GM18873 (cell line): ENCODE results near the gene CBY2.
A peak's percentile ranks its signal among the peaks of the same experiment; 100 is the strongest.

ENCODE experiments used
- ATAC-seq: cut with Tn5 transposase; IDR thresholded peaks from one replicate; pipeline ENCODE4 v1.9.1; 2021; ENCODE audit warnings: mild to moderate bottlenecking, moderate library complexity, moderate number of reproducible peaks; ENCODE audit not compliant: unreplicated experiment, low FRiP score

Gene CBY2

DNA sequence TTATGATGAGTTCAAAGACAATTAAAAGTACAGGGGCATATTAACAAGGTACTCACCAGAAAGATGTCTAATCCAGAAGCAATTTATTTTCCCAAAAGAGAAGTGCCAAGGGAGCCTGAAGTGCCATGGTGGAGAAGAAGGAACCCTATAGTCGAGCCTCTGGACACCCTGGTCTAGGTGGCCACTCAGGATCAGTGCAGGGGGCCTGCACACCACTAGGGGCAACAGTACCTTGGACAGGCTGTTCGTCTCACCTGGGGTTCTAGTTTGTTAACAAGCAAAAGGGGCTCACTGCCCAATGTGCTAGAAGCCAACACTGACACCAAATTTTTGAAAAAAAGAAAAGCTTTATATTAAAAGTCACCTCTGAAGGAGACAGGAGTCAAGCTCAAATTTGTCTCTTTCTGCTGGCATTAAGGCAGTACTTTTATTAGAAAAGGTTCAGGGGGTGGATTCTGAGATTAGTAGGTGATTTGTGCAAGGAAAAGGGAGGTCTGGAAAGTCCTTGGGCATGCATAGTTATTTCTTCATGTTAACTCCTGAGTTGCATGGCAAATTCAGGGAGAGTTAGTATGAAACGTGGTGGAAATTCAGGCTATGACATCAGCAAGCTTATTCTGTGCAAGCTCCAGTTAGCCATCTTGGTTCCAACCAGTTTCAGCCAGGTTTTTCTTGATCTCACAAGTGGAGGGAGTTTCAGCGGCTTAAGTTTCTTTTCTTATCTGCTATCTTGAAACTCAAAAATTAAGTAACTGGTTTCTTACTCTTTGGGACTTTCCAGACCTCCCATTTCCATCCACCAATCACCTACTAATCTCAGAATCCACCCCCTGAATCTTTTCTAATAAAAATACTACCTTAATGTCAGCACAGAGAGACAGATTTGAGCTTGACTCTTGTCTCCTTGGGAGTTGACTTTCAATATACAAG is 884 bp upstream of the CBY2 start:
- ATAC-seq = peak; percentile 70

DNA sequence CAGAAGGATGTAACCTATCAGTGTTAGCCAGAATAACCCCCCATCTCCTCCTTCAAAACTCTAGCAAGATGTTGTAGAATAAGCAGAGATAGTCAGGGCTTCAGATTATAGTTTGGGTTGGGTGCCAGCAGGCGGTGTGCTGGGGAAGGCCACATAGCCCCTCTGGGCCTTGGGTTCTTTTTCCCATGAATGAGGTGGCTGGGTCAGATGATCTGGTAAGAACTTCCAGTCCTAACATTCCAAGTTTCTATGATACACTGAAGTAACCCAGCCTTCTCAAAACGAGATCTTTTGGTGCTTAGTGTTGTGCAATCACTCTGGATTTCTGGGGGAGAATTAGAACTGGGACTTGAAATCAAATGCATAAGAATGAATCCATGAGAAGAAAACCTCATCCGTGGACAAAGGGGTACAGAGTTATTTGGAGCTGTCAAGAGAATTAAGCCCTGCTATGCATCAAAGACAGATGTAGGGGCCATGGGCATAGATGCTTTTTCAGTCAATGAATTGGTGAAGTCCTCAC is 810 bp downstream of the CBY2 start:
- ATAC-seq = no peak

DNA sequence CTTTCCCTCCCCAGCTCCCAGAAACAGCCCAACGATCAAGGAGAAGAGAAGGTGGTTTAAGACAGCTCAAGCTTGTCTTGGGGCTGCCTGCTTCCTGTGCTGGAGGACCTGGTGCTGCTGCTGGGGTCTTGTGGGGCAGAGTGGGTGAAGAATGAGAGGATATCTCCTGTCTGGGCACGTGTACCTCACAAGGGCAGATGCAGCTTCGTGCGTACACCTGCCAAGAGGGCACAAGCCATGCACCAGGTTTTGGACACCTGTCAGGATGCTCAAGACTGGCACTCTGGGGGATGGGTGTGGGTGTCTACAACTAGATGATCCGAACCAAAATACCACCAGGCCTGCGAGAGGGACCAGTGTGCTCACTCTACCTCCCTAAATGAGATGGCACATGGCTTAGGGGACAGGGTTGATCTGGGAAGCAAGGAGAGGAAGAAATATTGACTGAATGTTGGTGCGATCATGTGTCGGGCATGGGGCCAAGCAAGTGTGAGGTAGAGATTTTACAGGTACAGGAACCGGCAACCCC is 2.2 kb downstream of the CBY2 start:
- no peak for ATAC-seq

DNA sequence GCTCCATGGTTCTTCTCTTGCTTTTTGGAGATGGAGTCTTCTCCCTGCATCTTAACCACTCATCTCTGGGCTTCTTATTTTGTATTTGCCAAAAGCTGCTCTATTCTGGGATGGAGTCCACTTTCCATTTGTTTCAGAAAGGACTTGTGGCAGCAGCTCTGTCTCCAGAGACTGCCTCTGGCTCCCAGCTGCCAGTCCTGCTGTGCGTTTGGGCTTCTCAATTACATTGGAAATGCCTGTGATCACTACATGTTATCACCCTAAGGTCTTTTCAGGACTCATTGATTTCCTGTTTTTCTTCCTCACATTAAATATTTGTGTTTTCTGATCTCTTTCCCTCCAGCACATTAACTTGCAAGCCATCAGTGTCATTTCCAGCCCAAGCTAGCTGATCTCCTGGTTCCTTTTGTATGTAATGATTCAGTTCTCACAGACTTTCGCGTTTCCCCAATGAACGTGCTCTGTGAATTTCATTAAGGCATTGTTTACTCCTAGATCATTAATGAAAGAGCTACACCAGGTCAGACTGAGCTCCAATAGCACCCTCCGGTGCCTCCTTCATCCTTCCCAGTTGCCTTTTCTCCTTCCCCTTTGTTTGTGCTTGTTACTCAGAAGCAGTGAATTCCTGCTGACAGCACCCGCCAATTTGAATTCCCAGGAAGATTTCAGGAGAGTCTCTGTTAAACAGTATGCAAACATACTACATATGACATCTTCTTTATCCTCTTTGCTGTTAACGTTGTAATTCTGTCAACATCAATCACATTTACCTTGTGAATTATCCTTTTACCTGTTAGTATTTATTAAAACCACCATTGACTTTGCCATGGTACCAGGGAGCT is 3.0 kb downstream of the CBY2 start:
- ATAC-seq = no peak

DNA sequence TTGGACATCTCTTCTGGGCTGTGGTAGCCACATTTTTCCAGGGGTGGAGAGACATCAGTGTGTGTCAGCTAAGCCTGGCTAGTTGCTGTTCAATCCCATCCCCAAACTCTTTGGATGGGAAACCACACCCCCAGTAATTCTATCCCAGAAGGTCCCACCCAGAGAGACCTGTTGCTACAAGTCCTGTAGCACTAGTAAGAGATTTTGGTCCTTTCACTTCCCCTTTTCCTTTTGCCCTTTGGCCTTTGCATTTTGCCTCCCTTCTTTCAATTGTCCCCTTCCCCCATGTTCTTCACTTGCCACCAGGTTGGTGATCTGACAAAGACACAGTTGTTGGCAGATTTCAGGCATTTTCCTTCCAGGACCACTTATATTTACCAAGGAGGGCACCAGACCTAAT is 3.8 kb downstream of the CBY2 start:
- ATAC-seq = no peak

DNA sequence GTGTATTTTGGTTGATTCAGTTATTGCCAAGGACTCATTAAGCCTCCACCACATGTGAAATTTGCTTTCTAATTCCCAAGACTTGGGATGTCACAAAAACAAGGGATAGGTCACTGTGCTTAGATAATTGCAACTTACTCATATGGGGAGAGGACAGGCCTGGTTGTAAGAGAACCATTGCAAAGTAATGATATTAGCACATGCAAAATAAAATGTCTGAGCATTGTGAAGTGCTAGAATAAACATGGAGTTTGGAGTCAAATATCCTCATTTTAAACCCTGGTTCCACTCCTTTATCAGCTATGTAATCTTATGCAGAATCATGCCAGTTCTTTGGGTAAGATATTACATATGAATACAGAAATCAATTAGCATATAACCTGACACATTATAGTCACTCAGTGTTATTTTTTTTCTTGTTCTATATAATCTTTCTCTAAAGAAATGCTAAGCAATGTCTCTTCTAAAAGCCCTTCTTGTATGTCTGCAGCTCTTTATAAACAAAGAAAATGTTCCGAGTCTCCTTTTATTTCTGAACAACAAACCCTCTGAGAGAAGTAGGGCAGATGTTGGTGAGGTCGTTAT is 5.5 kb downstream of the CBY2 start:
- ATAC-seq = no peak

DNA sequence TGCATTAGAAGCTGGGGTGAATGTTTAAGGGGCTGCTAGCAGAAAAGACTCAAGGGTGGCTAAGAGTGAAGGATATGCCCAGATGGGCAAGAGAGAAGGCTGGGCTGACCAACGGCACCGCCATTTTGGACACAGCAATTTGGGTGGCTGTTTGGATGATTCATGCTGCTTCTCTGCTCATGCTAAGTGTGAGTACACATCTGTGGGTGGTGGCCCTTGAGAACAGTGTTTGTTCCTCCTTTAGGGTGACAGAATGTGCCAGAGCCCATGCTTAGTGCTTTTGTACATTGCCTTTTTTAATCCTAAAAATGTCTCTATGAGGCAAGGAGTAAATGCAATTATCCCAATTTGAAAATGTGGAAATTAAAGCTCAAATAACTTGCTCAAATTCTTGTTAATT is 9.8 kb downstream of the CBY2 start:
- ATAC-seq = no peak

DNA sequence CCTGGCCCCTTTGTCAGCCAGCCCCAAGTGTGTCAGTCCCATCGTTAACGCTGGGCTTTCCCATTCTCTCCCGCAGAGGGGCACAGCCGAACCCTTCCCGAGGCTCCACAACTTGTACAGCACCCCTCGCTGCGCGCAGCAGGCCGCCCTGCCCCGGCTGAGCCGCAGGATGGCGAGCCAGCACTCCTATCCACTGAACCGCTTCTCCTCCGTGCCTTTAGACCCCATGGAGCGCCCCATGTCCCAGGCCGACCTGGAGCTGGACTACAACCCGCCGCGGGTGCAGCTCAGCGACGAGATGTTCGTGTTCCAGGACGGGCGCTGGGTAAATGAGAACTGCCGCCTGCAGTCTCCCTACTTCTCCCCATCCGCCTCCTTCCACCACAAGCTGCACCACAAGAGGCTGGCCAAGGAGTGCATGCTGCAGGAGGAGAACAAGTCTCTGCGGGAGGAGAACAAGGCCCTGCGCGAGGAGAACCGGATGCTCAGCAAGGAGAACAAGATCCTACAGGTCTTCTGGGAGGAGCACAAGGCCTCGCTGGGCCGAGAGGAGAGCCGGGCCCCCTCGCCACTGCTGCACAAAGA is 11.1 kb downstream of the CBY2 start:
- ATAC-seq = no peak

DNA sequence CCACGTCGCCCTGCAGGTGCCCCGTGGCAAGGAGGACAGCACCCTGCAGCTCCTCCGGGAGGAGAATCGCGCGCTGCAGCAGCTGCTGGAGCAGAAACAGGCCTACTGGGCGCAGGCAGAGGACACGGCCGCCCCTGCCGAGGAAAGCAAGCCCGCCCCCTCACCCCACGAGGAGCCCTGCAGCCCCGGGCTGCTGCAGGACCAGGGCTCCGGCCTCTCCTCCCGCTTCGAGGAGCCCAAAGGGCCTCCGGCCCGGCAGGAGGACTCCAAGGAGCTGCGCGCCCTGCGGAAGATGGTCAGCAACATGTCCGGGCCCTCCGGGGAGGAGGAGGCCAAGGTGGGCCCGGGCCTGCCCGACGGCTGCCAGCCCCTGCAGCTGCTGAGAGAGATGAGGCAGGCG is 11.6 kb downstream of the CBY2 start:
- no peak for ATAC-seq

DNA sequence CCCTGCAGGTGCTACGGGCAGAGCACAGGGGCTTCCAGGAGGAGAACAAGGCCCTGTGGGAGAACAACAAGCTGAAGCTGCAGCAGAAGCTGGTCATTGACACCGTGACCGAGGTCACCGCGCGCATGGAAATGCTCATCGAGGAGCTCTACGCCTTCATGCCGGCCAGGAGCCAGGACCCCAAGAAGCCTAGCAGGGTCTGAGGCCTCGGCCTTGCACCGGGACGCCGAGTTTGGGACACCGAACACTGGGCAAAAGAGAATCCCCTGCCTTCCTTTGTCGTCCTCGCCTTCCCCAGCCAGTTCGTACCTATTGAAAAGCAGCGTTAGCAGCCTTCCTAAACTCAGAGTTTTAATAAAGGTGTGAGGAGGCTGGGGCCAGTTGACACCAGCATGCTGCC is 12.1 kb downstream of the CBY2 start:
- no peak for ATAC-seq

DNA sequence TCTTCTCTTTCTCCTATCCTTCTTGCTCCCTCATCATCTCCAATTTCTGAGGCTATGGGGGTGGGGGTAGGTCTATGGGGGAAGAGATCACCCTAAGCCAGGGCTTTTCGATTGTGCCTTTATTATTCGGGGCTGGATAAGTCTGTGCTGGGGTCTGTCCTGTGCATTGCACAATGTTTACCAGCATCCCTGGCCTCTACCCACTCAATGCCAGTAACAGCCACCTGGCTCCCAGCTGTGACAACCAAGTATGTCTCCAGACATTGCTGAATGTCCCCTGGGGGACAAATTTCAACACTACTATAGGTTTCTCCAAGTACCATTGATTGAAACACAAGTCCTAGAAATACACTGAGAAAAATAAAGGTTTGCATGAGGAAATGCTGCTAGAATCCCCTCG is 13.2 kb downstream of the CBY2 start:
- no peak for ATAC-seq

DNA sequence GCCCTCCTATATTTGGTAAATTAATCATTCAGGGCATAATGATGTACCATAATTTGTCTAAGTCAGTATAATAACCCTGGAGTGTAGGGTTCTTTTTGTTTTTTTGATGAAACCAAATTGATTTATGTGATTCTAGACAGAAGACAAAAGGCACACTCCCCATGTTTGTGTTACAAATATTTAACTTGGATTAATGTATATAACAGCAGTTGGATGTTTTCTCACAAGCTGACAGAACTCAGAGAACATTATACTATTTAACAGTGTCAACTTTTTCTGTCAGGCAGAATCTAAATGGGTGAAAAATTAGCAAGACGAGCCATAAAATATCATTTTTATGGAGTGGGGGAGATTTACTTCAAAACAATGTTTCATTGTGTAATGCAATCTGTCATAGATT is 15.2 kb downstream of the CBY2 start:
- ATAC-seq = no peak

DNA sequence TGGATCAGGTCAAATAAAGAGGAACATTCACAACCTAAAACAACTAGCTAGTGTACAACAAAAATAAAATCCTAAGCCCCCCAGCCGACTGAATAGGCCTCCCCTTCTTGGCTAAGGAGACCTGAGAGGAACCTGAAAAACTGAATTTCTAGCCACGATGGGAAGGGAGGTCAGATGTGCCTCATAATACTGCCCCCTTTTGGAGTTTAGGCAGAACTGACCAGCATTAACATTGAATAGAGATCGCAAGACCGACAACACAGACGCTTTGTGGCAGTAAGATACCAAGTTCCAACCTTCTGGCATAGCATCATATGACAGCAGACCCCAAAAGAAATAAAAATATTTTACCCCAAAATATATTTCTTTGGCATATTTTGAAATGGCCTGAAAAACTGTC is 15.9 kb downstream of the CBY2 start:
- no peak for ATAC-seq

DNA sequence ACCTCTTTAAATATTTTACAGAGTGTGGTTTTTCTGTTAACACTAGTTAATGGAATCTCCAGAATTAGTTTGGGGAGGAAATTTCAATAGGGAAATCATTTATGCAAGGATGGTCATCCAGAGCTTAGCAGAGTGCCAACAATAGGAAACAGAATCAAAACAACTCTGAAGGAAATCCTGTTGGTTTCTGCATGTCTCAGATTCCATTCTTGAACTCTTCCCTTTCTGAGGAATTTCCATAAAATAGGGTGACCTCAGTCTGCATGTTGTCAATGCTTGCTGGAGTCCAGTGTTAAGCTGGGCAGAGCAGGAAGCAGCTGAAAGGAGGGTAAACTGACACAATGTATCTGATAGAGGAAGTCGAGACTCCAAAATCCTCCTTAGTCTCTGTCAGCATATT is 16.9 kb downstream of the CBY2 start:
- no peak for ATAC-seq

DNA sequence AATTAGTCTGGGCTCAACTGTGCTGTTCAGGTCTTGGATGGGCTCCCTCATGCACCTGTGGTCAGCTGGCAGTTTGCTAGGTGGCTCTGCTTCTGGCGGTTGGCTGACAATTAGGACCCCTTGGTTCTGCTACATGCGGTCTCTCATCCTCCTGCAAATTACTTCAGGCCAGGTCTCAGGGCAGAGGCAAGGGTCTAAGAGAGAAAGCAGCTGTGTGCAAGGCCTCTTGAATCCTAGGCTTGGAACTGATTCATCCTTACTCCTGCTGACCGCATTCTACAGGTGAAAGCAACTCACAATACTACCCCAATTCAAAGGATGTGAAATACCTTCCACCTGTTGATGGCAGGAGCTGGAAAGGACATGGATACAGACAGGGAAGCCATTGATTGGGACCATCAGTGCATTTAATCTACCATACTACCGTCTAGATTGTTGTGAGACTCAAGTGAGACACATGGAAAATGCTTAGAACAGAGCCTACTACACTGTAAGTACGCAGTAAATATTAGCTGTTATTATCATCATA is 19.1 kb downstream of the CBY2 start:
- no peak for ATAC-seq

DNA sequence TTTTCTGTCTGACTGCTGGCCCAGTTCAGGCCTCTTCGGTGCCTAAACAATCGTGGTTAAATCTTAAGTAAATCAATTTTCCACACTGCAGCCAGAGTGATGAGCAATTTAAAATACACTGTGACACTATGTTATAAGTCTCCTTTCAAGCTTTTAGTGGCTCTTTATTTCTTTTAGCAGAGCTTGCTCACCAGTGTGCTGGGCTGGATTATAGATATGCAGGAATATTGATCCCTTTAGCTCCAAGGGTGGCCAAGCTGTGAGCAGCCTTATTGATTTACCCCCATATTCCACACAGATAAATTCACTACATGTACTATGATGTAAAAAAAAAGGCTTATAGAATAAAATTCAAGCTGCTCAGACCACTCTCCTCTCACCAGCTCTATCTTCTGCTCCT is 21.7 kb downstream of the CBY2 start:
- no peak for ATAC-seq

DNA sequence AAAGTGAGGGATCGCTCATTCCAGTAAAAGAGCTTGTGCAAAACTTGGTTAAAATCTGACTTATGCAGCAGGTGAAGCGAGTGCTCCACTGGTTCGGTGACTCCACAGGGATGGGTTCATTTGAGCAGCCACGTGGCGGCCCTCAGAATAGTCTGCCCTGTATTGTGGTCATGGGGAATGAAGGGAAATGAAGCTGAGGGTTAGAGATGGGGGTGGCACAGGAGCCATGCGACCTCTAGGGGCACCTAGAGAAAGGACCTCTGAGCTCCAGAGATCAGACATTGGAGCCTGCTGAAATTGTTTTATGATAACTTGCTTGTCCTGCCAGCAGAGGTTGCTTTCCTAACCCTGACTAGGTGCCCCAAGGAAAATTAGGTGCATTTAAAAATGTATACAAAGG is 26.6 kb downstream of the CBY2 start:
- no peak for ATAC-seq

DNA sequence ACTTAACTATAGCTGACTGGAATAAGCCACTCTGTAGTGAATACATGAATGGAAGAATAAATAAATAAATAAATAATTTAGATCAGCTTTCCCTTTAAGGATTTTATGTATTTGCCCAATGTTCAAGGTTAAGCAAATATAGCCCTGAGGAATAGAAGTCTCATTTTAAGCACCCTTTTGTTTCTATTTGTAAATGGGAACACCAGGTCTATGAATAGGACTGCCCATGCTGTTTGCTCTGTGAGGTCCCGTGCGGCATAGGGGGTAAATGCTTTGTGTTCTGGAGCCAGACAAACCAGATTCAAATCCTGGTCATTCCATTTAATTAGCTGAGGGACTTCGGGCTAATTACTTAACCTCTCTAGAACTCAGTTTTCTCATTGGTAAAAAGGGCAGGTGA is 29.3 kb downstream of the CBY2 start:
- ATAC-seq = no peak

DNA sequence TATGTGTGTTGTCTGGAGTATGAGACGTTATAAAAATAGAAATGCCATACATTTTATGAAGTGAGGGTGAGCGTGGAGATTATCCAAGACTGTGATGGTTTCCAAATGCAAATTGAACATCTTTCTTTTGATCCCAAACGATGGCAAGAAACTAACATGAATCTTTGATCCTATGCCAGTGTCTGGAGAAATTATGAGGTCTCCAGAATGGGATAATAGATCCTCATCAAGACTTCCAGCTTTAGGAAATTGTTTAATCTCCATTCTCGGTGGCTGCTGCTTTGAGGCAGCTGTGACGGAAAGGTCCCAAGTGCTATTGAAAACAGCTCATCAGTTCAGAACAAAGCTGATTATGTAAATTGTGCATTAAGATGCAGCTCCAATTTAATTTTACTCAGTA is 30.8 kb downstream of the CBY2 start:
- ATAC-seq = no peak

DNA sequence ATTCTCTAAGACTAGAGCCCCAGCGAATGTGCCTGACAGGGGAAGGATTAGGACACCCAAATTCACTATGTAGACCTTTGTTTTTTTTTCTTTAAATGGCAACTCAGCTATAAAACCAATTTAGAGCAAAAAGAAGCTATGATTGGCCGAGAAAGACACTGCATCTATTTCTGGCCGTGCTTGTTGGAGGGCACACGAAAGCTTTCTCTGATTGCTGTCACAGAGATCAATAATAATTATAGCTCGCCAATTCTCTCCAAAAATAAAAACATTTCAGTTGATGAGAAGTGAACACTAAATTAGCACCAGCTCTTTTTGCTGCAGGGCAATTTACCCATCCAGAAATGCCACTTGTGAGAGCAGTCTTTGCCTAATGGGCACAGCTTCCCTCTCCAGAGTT is 31.2 kb downstream of the CBY2 start:
- ATAC-seq = no peak
